ENCODE measurements around the gene TAF13. TPM values are rescaled to one million over a fixed set of nuclear protein-coding genes. Genes with fewer than 3 reads are reported as not detected.
"Not testable (repeated sequence)": the region's sequence is repeated elsewhere in the genome, so short reads cannot be mapped to it uniquely, and the experiment has no call there.

TAF13 gene
- total RNA-seq, 1 donor from 2014 or later = 22.1 TPM

DNA sequence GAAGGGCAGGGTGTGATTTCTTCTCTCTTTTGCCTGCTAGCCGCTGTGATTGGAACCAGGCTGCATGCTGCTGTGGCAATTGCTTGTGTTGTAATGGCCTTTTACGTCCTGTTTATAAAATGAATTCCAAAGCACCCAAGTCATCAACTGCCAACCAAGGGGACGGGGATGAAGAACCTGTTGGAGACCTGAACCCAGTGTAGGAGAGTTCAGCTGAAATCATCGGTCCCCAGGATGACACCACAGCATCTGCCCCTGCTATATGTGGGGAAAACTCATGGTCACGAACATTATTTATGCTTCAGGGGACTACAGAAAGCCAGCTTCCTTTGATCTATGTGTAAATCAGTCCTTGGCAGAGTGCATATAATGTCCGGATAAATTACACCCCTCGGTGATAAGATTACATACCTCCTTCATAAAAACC lies 18.6 kb upstream of the TAF13 start:
- ATAC-seq (no peak), DNase-seq (ENCODE audit: low spot score) (no peak)

GRCh38 chr1:109091839-109092193 lies 16.0 kb upstream of the TAF13 start:
- DNase-seq (ENCODE audit: low spot score) = no peak
- no peak for ATAC-seq

GRCh38 chr1:109091078-109091838 lies 15.5 kb upstream of the TAF13 start:
- DNase-seq (ENCODE audit: low spot score) = no peak
- ATAC-seq = peak; percentile 72

DNA sequence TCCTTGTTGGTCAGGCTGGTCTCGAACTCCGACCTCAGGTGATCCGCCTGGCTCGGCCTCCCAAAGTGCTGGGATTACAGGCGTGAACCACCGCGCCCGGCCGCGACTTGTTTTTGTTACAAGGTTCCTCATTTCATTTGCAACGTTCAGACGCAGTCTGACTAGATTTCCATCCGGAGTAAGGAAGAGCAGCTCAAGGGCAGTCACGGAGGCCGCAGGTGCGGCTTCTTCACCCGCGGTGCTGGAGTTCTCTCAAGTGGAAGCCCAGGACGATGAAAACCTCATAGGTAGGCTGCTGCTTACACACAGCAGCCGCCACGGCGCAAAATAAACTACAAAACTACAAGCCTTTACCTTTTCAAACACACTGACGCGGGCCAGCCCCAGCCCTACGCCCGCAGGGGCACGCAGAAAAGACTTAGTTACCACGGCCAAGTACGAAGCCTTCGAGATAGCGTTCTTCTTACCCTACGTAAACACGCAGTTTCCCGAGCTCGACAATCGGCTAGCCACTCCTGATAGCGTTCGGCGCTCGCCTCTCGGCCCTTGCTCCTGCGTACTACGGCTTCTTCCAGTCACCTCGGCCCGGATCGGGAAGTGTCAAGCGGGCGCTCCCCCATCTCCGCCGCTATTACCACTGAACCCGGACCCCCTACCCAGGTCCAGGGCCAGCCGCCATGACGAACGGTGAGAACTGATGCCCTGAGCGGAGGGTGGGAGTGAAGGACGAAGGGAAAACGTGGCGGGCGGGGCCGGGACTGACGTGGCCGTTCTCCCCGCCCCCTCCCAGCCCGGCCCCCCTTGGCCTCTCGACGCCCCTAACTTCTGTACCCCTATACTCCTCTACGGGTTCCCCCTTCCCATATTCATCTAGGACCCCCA lies 14.6 kb upstream of the TAF13 start, which contains the start of gene TMEM167B:
Gene TMEM167B, plus strand, starts transcription at position 569 of the 882 bp plus-strand sequence. Its CDS starts 109 bp downstream, at position 678.
- DNase-seq (ENCODE audit: low spot score) = peak; percentile 94
- peak; percentile 92 for ATAC-seq

DNA sequence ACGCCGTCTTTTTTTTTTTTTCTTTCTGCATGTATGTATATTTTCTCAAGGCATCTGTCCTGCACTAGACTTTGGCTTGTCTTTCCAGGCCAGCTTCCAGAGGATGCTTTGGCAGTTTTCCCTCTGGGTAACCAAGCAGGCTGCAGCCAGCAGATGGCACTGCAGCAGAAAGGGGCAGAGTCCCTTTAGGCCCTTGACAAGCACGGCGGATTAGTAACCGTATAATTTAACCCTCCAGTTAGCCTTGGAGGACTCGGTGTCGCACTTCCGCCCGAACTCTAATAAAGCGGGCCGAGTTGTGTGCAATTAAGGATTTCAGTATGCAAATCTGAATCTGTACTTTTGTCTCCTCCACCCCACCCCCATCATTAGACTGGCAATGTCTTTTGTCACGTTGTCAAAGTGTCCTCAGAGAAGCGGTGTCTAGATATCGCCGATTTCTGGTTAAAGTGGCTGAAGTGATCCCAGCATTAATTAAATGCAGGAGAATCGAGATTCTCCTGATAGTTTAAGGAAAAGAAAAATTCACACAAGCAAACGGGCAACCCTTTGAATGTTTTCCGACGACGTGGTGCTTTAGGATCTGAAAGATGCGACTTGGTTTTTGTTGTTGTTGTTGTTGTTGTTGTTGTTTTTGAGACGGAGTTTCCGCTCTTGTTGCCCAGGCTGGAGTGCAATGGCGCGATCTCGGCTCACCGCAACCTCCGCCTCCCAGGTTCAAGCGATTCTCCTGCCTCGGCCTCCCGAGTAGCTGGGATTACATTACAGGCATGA lies 13.6 kb upstream of the TAF13 start:
- DNase-seq (ENCODE audit: low spot score) = peak; percentile 91
- peak; percentile 74 for ATAC-seq

- ATAC-seq (no peak), DNase-seq (ENCODE audit: low spot score) (no peak)
Measured at GRCh38 chr1:109084563-109085517, 9.0 kb upstream of the TAF13 start.

GRCh38 chr1:109083923-109084322 lies 8.1 kb upstream of the TAF13 start:
- DNase-seq (ENCODE audit: low spot score) = no peak
- no peak for ATAC-seq

DNA sequence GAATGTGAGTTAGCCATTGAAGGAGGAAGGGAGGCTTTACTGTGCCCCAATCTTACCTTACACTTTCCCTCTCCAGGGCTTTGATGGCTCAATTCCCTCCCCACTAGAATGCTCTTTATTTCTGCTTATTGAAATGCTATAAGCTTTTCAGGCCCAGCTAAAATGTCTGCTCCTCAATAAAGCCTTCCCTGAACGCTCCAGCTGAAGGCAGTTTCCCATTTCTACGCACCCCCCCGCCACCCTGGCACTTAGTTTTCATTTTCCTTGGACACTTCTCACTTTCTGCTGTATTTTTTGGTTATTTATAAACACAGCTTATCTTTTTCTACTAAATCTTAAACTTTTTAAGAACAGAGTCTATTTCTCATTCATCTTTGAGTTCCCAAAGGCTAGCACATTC lies 7.7 kb upstream of the TAF13 start:
- no peak for ATAC-seq
- DNase-seq (ENCODE audit: low spot score) = no peak

DNA sequence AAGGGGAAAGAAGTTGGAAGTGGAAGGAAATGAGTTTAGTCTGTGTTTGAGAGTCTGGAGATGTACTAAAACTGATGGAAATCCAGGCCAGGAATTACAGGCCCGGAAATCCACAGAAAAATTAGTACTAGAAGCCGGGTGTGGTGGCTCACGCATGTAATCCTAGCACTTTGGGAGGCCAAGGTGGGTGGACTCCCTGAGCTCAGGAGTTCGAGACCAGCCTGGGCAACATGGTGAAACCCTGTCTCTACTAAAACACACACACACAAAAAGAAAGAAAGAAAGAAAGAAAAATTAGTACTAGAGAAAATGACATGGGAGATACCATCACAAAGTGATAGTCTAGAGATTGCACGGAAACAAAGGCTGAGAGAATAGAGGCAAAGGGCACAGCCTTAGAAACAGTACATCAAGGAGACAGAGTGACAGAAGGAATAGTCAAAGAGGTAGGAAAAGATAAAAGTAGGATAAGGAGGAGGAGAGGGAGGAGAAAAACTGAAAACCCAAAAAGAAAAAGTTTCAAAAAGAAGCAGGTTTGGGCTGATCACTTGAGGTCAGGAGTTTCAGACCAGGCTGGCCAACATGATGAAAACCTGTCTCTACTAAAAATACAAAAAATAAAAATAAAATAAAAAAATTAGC lies 4.8 kb upstream of the TAF13 start:
- ATAC-seq (no peak), DNase-seq (ENCODE audit: low spot score) (no peak)

DNA sequence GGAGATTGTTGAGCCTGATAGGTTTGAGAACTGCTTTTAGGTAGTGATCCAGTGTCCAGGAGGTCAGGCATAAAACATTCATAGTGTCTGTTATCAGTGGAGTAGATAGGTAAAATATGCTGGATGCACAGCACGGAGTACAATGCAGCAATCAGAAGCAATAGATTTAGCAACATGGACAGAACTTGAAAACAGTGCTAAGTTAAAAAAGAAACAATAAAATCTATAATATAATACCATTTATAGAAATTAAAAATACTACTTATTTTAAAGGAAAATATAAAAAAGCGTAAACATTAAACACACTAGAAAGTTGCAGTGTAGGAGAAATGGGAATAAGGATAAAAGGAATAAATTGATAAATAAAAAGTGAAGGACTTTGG lies 3.4 kb upstream of the TAF13 start:
- no peak for DNase-seq (ENCODE audit: low spot score)
- no peak for ATAC-seq

DNA sequence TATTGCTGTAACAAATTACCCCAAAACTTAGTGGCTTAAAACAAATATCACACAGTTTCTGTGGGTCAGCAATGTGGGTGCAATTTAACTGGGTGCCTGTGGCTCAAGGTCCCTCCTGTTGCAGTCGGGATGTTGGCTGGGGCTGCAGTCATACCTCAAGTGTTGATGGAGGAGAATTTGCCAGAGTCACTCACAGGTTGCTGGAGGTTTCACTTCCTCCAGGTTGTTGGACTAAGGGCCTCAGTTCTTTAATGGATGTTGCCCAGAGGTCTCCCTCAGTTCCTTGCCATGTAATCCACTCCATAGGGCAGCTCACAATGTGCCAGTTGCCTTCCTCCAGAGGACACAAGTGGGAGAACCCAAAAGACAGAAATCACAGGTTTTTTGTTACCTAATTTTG lies 2.5 kb upstream of the TAF13 start:
- ATAC-seq = no peak
- no peak for DNase-seq (ENCODE audit: low spot score)

DNA sequence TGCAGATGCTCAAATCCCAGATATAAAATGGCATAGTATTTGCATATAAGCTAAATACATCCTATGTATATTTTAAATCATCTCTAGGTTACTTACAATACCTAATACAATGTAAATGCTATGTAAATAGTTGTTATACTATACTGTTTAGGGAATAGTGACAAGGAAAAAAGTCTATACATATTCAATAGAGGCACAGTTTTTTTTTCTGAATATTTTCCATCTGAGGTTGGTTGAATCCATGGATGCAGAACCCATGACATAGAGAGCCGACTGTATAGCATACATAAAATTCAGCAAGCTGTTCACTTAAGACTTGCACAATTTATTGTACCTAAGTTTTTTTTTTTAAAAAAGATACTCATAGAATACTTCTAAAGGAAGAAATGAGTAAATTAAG lies 6.5 kb downstream of the TAF13 start:
- no peak for ATAC-seq
- DNase-seq (ENCODE audit: low spot score) = no peak

GRCh38 chr1:109067883-109068282 lies 7.9 kb downstream of the TAF13 start:
- no peak for DNase-seq (ENCODE audit: low spot score)
- ATAC-seq = no peak

GRCh38 chr1:109065137-109065536 lies 10.7 kb downstream of the TAF13 start:
- DNase-seq (ENCODE audit: low spot score) (no peak), ATAC-seq (no peak)

- ATAC-seq = no peak
- DNase-seq (ENCODE audit: low spot score) = no peak
Measured at GRCh38 chr1:109061183-109061582, 14.6 kb downstream of the TAF13 start.

GRCh38 chr1:109060707-109061106 lies 15.1 kb downstream of the TAF13 start:
- DNase-seq (ENCODE audit: low spot score) (peak; percentile 48), ATAC-seq (peak; percentile 95)

GRCh38 chr1:109059026-109059425 lies 16.8 kb downstream of the TAF13 start:
- no peak for ATAC-seq
- DNase-seq (ENCODE audit: low spot score) = no peak

DNA sequence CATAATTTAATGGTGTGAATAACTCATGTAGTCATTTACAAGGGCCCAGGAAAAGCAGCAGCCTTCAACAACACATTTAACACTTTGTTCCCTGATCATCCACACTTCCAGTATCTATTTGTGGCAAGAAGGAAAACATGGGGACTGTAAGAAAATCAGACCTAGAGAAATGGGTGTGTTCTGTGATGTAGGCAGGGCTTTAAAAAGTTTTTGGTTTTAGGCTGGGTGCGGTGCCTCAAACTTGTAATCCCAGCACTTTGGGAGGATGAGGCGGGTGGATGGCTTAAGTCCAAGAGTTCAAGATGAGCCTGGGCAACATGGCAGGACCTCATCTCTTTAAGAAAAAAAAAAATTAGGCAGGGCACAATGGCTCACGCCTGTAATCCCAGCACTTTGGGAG lies 19.7 kb downstream of the TAF13 start:
- no peak for ATAC-seq

DNA sequence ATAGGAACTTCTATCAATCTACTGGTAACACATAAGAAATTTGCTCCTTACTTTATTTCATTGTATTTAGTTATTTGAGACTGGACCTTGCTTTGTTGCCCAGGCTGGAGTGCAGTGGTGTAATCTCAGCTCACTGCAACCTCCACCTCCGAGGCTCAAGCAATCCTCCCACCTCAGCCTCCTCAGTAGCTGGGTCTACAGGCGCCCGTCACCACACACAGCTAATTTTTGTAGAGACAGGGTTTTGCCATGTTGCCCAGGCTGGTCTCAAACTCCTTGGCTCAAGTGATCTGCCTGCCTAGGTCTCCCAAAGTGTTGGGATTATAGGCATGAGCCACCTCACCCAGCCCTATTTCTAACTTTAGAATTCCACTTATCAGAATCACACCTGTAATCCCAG lies 23.7 kb downstream of the TAF13 start:
- not testable (repeated sequence) for ATAC-seq

More for the DNA sequence above, 19.7 kb downstream of the TAF13 start:
- no peak for DNase-seq (ENCODE audit: low spot score)

More for the DNA sequence above, 23.7 kb downstream of the TAF13 start:
- DNase-seq (ENCODE audit: low spot score) = not testable (repeated sequence)

All from left lobe of liver (tissue), 2 donors.